HepG2 (cell line): Measurements from ENCODE around the gene MSMB. TPM values are rescaled to one million over a fixed set of nuclear protein-coding genes. Genes with fewer than 3 reads are reported as not detected.
A peak's percentile ranks its signal among the peaks of the same experiment; 100 is the strongest.

Experiments used
- AKNA ChIP-seq: sonication (generic); formaldehyde crosslinking; IDR thresholded peaks from 2 replicates; pipeline ENCODE4 v1.4.0; 2020; ENCODE audit warnings: missing genetic modification reagents, borderline replicate concordance
- ATF7-NPFF ChIP-seq: sonication (generic); formaldehyde crosslinking; IDR thresholded peaks from 2 replicates; pipeline ENCODE4 v1.8.1; 2023; ENCODE audit warnings: mild to moderate bottlenecking, low read depth, missing genetic modification reagents, moderate library complexity
- DDIT3 ChIP-seq: sonication (generic); formaldehyde crosslinking; IDR thresholded peaks from 2 replicates; pipeline ENCODE4 v1.4.0; 2020; ENCODE audit warnings: mild to moderate bottlenecking, missing genetic modification reagents
- FOXK1 ChIP-seq: sonication (generic); formaldehyde crosslinking; IDR thresholded peaks from 2 replicates; pipeline ENCODE4 v1.4.0; 2020; ENCODE audit warnings: low read depth, missing genetic modification reagents, borderline replicate concordance
- GPN1 ChIP-seq: sonication (generic); formaldehyde crosslinking; IDR thresholded peaks from 2 replicates; pipeline ENCODE4 v1.5.1; 2020; ENCODE audit warnings: missing genetic modification reagents, borderline replicate concordance
- NFKBIZ ChIP-seq: IDR thresholded peaks from 2 replicates; pipeline ENCODE4 v1.6.1; 2018; ENCODE audit warnings: missing genetic modification reagents, missing compliant biosample characterization
- SIX1 ChIP-seq: sonication (generic); formaldehyde crosslinking; IDR thresholded peaks from 2 replicates; pipeline ENCODE4 v1.4.0; 2020; ENCODE audit warnings: missing genetic modification reagents, borderline replicate concordance
- SIX4 ChIP-seq: sonication (generic); formaldehyde crosslinking; IDR thresholded peaks from 2 replicates; pipeline ENCODE4 v1.4.0; 2020; ENCODE audit warnings: missing genetic modification reagents
- ZNF143 ChIP-seq: sonication (generic); formaldehyde crosslinking; IDR thresholded peaks from 2 replicates; pipeline ENCODE4 v1.4.0; 2020; ENCODE audit warnings: missing genetic modification reagents
- ZNF274 ChIP-seq: sonication (generic); formaldehyde crosslinking; IDR thresholded peaks from 2 replicates; pipeline ENCODE4 v1.5.1; 2020; ENCODE audit warnings: mild to moderate bottlenecking, missing genetic modification reagents
- ZNF431 ChIP-seq: sonication (generic); formaldehyde crosslinking; IDR thresholded peaks from 2 replicates; pipeline ENCODE4 v1.9.0; 2022; ENCODE audit warnings: missing genetic modification reagents, low read depth, mild to moderate bottlenecking, borderline replicate concordance
- ZNF484 ChIP-seq: sonication (generic); formaldehyde crosslinking; IDR thresholded peaks from 2 replicates; pipeline ENCODE4 v1.5.1; 2020; ENCODE audit warnings: mild to moderate bottlenecking, low read depth, missing genetic modification reagents, borderline replicate concordance
- ZNF724P ChIP-seq: sonication (generic); formaldehyde crosslinking; IDR thresholded peaks from 2 replicates; pipeline ENCODE4 v1.8.0; 2022; ENCODE audit warnings: missing genetic modification reagents, borderline replicate concordance
- ZNF839 ChIP-seq: sonication (generic); formaldehyde crosslinking; IDR thresholded peaks from 2 replicates; pipeline ENCODE4 v1.4.0; 2020; ENCODE audit warnings: missing genetic modification reagents, mild to moderate bottlenecking, borderline replicate concordance
- ZNF883 ChIP-seq: sonication (generic); formaldehyde crosslinking; IDR thresholded peaks from 2 replicates; pipeline ENCODE4 v1.5.1; 2020; ENCODE audit warnings: mild to moderate bottlenecking, missing genetic modification reagents; ENCODE audit errors: not compliant biosample characterization
- polyA plus RNA-seq, 8 experiments: library from polyadenylated mRNA; depleted of rRNA in 3 of 8; stranded (reverse) in 7 of 8; unstranded in 1 of 8; fragments of >200 nt; fragmentation: Illumina TruSeq in 4 of 8; extraction: Trizol in 4 of 8; gene quantifications; 2 replicates each; pipeline versions ENCODE4 v1.2.1 to v1.2.3, GENCODE V29; 2011 to 2016; ENCODE audit warnings: low read depth in 4 of 8, missing spikeins in 1 of 8, mixed read lengths in 1 of 8; ENCODE audit not compliant: insufficient read depth in 1 of 8
- total RNA-seq, 5 experiments: library from RNA; depleted of rRNA; stranded (reverse); fragments of >200 nt; fragmentation: Illumina TruSeq; extraction: Trizol; gene quantifications; 2 replicates each; pipeline ENCODE4 v1.2.3, GENCODE V29; 2016; ENCODE audit warnings: low read depth in 1 of 5
- TF ChIP-seq, protein P1 (sequence below): IDR thresholded peaks from 2 replicates; pipeline ENCODE4 v1.4.0; 2020; ENCODE audit warnings: mild to moderate bottlenecking, missing genetic modification reagents
- TF ChIP-seq, protein P2 (sequence below): sonication (generic); formaldehyde crosslinking; IDR thresholded peaks from 2 replicates; pipeline ENCODE4 v1.4.0; 2020; ENCODE audit warnings: missing genetic modification reagents

The MSMB gene
- total and polyA plus RNA-seq, 2 of the 13 experiments (the other 11 are each of a cell fraction or from before 2014, with no cell fraction given): 0.84 TPM; not detected in 1

DNA sequence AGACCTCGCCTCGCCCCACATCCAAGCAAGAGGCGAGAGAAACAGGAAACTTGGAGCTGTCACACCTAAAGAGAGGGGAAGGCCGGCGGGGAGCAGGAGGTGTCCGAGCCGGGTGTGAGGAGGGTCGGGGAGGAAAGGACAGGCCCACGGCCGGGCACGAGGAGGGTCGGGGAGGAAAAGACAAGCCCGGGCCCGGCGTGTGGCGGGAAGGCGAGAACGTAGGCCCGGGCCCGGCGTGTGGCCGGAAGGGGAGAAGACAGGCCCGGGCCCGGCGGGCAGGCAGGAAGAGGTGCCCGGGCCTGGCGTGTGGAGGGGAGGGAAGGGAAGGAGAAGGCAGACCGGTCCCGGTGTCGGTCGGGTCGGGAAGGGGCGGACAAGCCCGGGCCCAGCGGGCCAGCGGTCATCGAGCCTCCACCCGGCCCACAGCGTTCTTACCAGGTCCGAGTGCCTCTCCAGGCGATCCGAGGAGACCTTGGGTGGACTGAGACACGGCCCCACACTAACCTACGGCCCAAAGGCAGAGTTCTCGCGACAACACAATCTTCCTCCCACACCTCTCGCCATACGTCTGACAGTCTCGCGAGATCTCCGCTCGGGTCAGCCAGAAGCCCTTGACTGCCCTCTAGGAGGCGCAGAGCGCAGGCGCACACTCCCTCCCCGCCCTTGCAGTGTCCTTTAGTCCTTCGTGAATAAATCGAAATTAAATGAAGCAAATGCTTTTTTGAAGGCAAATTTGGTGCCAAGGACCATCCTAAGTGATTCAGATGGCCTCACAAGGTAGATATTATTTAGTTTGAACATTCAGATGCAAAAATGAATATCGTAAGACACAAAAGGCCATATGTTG, 15.8 kb downstream of the MSMB start, which contains the start of gene NCOA4 (continued):
- TF ChIP-seq FOXK1 (CRISPR knock-in tag): 0 out of 2 replicates have a peak, but pooled peaks have one; percentile 25
- peak; percentile 44; the same call in 1 of the 2 replicates for TF ChIP-seq ZNF274 (CRISPR knock-in tag)
- TF ChIP-seq SIX1: no peak
- no peak for TF ChIP-seq AKNA (CRISPR knock-in tag)
- no peak for TF ChIP-seq ZNF839
- peak; percentile 91 for TF ChIP-seq ZNF883 (CRISPR knock-in tag)
- peak; percentile 43; the same call in 1 of the 2 replicates for TF ChIP-seq ATF7-NPFF
- no peak for TF ChIP-seq DDIT3 (CRISPR knock-in tag)
- TF ChIP-seq SIX4 (CRISPR knock-in tag): no peak
- TF ChIP-seq, protein P1, sequence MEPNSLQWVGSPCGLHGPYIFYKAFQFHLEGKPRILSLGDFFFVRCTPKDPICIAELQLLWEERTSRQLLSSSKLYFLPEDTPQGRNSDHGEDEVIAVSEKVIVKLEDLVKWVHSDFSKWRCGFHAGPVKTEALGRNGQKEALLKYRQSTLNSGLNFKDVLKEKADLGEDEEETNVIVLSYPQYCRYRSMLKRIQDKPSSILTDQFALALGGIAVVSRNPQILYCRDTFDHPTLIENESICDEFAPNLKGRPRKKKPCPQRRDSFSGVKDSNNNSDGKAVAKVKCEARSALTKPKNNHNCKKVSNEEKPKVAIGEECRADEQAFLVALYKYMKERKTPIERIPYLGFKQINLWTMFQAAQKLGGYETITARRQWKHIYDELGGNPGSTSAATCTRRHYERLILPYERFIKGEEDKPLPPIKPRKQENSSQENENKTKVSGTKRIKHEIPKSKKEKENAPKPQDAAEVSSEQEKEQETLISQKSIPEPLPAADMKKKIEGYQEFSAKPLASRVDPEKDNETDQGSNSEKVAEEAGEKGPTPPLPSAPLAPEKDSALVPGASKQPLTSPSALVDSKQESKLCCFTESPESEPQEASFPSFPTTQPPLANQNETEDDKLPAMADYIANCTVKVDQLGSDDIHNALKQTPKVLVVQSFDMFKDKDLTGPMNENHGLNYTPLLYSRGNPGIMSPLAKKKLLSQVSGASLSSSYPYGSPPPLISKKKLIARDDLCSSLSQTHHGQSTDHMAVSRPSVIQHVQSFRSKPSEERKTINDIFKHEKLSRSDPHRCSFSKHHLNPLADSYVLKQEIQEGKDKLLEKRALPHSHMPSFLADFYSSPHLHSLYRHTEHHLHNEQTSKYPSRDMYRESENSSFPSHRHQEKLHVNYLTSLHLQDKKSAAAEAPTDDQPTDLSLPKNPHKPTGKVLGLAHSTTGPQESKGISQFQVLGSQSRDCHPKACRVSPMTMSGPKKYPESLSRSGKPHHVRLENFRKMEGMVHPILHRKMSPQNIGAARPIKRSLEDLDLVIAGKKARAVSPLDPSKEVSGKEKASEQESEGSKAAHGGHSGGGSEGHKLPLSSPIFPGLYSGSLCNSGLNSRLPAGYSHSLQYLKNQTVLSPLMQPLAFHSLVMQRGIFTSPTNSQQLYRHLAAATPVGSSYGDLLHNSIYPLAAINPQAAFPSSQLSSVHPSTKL (CRISPR knock-in tag): 0 out of 2 replicates have a peak, but pooled peaks have one; percentile 26
- no peak for TF ChIP-seq ZNF431 (CRISPR knock-in tag)
- no peak; the same call in 1 of the 2 replicates for TF ChIP-seq GPN1 (CRISPR knock-in tag)
- TF ChIP-seq ZNF724P: no peak; the same call in 1 of the 2 replicates
- TF ChIP-seq ZNF484 (CRISPR knock-in tag): no peak
- no peak for TF ChIP-seq ZNF143 (CRISPR knock-in tag)
- no peak for TF ChIP-seq NFKBIZ (CRISPR knock-in tag)
- TF ChIP-seq, protein P2, sequence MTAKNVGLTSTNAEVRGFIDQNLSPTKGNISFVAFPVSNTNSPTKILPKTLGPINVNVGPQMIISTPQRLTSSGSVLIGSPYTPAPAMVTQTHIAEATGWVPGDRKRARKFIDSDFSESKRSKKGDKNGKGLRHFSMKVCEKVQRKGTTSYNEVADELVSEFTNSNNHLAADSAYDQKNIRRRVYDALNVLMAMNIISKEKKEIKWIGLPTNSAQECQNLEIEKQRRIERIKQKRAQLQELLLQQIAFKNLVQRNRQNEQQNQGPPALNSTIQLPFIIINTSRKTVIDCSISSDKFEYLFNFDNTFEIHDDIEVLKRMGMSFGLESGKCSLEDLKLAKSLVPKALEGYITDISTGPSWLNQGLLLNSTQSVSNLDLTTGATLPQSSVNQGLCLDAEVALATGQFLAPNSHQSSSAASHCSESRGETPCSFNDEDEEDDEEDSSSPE (CRISPR knock-in tag): peak; percentile 49; the same call in 1 of the 2 replicates
